Measurements from ENCODE around the gene FALEC.
"Not testable (repeated sequence)": the region's sequence is repeated elsewhere in the genome, so short reads cannot be mapped to it uniquely, and the experiment has no call there.

Gene FALEC

GRCh38 chr1:150561974-150562445 lies 46.5 kb downstream of the FALEC start:
- DNase-seq (ENCODE audit: low read depth), result peak; percentile 83
- no peak for TF ChIP-seq CTCF (IDR thresholded peaks at IDR 0.05; ENCODE audit: control insufficient read depth, extremely low read depth, insufficient read depth)
- peak overlapping the region; percentile 51 for H3K4me3 ChIP-seq (ENCODE audit: low read depth, low read length)

- DNase-seq (ENCODE audit: low read depth), result no peak
- no peak overlapping the region for H3K4me3 ChIP-seq (ENCODE audit: low read depth, low read length)
- no peak for TF ChIP-seq CTCF (IDR thresholded peaks at IDR 0.05; ENCODE audit: control insufficient read depth, extremely low read depth, insufficient read depth)
Observed at GRCh38 chr1:150562446-150563339, 47.1 kb downstream of the FALEC start.

- DNase-seq (ENCODE audit: low read depth), result no peak
- TF ChIP-seq CTCF (IDR thresholded peaks at IDR 0.05; ENCODE audit: control insufficient read depth, extremely low read depth, insufficient read depth), result no peak
- no peak overlapping the region for H3K4me3 ChIP-seq (ENCODE audit: low read depth, low read length)
Observed at GRCh38 chr1:150563340-150564038, 47.9 kb downstream of the FALEC start.

- no peak for DNase-seq (ENCODE audit: low read depth)
- H3K4me3 ChIP-seq (ENCODE audit: low read depth, low read length), result no peak overlapping the region
- no peak for TF ChIP-seq CTCF (IDR thresholded peaks at IDR 0.05; ENCODE audit: control insufficient read depth, extremely low read depth, insufficient read depth)
Observed at GRCh38 chr1:150564051-150564991, 48.8 kb downstream of the FALEC start.

GRCh38 chr1:150565240-150565991 lies 49.9 kb downstream of the FALEC start:
- H3K4me3 ChIP-seq (ENCODE audit: low read depth, low read length); DNase-seq (ENCODE audit: low read depth): not testable (repeated sequence)

- peak overlapping the region; percentile 31; the same call in 1 of the 2 replicates for H3K4me3 ChIP-seq (ENCODE audit: low read depth, low read length)
- no peak for DNase-seq (ENCODE audit: low read depth)
- TF ChIP-seq CTCF (IDR thresholded peaks at IDR 0.05; ENCODE audit: control insufficient read depth, extremely low read depth, insufficient read depth), result no peak
Observed at GRCh38 chr1:150566589-150567340, 51.2 kb downstream of the FALEC start.

Measured in LNCaP clone FGC (cell line).